GM18499 (cell line): ENCODE results near the gene ERCC8.
"Not testable (repeated sequence)": the region's sequence is repeated elsewhere in the genome, so short reads cannot be mapped to it uniquely, and the experiment has no call there.

Source experiments
- ATAC-seq: cut with Tn5 transposase; IDR thresholded peaks from one replicate; pipeline ENCODE4 v1.9.1; 2021; ENCODE audit warnings: moderate number of reproducible peaks; ENCODE audit not compliant: insufficient read depth, unreplicated experiment

The ERCC8 gene, protein sequence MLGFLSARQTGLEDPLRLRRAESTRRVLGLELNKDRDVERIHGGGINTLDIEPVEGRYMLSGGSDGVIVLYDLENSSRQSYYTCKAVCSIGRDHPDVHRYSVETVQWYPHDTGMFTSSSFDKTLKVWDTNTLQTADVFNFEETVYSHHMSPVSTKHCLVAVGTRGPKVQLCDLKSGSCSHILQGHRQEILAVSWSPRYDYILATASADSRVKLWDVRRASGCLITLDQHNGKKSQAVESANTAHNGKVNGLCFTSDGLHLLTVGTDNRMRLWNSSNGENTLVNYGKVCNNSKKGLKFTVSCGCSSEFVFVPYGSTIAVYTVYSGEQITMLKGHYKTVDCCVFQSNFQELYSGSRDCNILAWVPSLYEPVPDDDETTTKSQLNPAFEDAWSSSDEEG

DNA sequence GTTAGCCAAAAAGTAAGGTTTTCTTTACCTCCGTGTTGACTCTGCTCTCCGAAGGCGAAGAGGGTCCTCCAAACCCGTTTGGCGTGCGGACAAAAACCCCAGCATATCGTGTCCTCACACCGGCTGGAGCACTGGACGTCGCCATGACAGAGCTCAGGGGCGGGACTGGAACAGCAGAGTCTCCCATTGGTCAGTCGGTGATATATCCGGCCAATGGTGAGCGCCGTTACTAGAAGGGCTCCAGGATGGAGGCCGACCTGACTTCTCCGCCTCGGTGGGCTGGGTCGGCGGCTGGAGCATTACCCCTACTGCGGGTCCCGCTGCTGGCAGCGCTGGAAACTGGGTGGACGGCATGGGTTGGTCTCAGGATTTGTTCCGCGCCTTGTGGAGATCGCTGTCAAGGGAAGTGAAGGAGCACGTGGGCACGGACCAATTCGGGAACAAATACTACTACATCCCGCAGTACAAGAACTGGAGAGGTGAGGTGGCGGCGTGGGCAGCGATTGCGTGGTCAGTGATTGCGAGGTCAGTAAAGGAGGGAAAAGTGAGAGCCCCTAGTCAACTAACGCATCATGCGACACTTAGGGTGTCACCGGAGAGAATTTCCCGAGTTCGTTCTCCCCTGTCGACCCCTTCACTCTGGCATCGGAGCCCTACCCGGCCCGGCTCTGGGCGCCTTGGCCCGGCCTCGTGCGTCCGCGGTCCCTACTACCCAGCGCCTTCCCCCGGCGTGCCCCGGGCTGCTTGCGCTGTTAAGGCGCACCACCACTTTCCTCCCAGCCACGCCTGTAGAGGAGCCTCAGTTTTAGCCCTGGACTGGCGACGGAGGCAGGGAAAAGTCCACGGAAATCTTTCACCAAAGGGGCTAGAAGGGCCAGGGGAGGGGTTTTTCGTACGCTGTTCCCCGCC lies at the start of gene ERCC8, which contains the start of gene NDUFAF2:
Gene ERCC8 (minus strand): TSS at position 167 of the 909 bp plus-strand sequence. CDS start 62 bp downstream, at position 105.
Gene NDUFAF2 (plus strand): TSS at position 302 of the 909 bp plus-strand sequence. CDS start 51 bp downstream, at position 353.
- peak; percentile 98 for ATAC-seq

DNA sequence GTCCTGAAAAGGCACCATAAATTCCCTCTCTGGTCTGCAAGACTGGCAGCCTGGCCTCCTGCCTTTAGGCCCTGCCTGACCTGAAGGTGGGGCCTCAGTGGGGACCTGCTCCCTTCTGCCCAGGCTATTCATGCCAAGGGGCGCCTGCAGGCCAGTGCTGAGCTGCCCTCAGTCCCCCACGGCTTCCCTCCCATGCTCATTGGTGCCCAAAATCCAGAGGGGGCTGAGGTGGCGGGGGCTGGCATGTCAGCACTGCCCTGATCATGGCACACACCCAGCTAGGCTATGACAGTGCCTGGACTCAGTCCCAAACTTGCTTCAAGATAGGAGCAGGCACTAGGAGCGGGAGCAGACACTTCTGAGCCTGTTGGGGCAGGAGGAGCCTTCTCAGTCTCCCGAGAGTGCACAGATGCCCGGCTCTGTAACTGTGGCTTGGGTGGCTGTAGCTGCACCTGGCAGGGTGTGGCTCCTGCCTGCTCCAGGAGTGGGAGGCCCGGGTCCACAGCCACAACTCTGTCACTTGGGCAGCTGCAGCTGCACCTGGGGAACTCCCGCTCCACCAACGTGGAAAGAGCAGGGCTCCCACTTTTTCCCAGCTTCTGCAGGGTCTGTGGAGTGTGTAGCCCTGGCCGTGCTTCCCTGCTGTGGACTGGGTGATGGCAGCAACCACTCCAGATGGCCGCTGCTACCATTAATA lies 49.2 kb upstream of the ERCC8 start:
- no peak for ATAC-seq

DNA sequence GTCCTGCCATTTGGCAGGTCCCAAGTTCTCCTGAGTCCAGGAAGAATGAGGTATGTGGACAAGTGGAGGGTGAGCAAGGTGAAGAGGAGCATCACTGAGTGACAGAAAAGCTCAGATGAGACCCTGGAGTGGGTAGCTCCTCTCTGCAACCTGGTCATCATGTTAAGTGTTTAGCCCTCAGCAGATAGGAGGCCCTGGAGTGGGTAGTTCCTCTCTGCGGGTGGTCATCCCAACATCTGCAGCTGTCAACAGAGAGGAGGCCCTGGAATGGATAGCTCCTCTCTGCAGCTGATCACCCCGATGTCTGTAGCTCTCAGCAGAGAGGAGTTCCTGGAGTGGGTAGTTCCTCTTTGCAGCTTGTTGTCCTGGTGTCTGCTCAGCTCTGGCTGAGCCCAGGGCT lies 48.6 kb upstream of the ERCC8 start:
- ATAC-seq: no peak

DNA sequence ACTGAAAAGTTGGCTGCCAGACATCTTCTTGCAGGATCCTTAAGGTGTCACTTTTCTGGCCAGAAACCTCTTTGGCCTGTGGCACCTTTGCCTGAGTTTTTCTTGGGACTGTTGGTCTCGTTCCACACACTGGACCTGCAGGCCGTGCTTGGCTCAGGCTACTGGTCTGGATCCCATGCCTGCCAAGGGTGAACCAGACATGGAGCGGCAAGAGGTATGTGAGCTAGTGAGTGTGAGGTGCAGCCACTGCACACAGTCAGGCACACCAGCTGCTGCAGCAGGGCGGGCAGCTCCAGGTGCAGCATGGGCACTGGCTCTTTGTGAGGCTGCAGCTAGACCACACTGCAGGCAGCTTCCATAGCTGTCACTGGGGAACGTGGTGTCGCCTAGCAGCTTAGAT lies 48.0 kb upstream of the ERCC8 start:
- no peak for ATAC-seq

DNA sequence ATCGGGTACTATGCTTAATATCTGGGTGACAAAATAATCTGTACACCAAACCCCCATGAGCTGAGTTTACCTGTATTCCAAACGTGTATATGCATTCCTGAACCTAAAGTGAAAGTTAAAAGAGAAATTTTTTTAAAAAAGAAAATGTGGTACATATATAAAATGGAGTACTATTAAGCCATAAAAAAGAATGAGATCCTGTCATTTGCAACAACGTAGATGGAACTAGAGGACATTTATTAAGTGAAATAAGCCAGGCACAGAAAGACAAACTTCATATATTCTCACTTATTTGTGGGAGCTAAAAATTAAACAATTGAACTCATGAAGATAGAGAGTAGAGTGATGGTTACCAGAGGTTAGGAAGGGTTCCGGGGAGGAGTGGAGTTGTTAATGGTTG lies 44.9 kb upstream of the ERCC8 start:
- ATAC-seq: no peak

DNA sequence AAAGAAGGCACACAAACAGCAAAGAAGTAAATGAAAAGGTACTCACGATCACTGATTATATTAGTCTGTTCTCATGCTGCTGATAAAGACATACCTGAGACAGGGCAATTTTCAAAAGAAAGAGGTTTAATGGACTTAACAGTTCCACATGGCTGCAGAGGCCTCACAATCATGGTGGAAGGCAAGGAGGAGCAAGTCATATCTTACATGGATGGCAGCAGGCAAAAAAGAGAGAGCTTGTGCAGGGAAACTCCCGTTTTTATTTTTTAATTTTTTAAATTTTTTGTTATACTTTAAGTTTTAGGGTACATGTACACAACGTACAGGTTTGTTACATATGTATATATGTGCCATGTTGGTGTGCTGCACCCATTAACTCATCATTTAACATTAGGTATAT lies 37.3 kb upstream of the ERCC8 start:
- not testable (repeated sequence) for ATAC-seq

DNA sequence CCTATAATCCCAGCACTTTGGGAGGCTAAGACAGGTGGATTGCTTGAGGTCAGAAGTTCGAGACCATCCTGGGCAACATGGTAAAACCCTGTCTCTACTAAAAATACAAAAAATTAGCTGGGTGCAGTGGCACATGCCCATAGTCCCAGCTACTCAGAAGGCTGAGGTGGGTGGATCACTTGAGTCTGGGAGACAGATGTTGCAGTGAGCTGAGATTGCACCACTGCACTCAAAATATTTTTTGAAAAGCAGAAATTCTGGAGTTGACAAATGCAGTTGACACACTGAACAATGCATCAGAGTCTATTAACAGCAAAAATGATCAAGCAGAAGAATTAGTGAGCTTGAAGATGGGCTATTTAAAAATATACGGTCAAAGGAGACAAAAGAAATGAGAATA lies 35.6 kb upstream of the ERCC8 start:
- no peak for ATAC-seq

DNA sequence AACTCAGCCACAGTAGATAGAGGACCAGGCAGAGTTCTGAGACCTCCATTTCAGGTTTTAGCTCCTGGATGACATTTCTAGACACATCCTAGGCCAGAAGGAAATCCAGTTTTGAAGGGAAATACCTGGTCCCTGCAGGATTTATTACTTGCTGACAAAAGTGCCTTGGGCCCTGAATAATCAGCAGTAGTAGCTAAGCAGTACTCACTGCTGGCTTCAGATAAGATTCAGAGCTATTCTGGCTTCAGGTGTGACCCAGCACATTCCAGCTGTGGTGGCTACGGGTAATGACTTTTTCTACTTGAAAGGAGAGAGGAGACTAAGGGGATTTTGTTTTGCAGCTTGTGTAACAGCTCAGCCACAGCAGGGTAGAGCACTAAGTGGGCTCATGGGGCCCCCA lies 34.1 kb upstream of the ERCC8 start:
- ATAC-seq: no peak

DNA sequence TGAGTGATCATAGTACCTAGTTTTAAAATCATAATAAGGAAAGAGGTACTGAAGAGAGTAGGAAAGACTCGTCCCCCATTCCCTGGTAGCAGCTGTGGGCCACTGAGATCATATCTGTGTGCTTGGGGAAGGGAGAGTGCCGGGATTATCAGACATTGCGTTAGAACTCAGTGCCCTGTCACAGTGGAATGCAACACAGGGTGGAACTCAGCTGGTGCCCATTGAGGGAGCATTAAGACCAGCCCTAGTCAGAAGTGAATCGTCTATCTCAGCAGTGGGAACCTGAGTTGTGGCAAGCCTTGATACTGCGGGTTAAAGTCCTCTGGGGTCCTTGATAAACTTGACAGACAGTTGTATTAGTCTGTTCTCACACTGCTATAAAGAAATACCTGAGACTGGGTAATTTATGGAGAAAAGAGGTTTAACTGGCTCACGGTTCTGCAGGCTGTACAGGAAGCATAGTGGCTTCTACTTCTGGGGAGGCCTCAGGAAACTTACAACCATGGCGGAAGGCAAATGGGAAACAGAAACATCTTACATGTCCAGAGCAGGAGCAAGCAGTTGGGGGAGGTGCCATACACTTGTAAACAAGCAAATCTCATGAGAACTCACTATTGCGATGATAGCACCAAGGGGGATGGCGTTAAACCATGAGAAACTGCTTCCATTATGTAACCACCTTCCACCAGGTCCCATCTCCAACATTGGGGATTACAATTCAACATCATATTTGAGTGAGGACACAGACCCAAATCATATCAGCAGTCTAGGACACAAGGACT lies 33.3 kb upstream of the ERCC8 start:
- ATAC-seq: no peak

DNA sequence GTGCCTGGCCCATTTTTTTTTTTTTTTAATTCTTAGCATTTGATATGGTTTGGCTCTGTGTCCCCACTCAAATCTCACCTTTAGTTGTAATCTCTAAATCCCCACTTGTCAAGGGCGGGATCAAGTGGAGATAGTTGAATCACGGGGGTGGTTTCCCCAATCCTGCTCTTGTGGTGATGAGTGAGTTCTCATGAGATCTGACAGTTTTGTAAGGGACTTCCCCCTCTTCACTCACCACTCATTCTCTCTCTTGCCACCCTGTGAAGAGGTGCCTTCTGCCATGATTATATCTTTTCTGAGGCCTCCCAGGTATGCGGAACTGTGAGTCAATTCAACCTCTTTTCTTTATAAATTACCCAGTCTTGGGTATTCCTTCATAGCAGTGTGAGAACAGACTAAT lies 27.4 kb upstream of the ERCC8 start:
- ATAC-seq: no peak

DNA sequence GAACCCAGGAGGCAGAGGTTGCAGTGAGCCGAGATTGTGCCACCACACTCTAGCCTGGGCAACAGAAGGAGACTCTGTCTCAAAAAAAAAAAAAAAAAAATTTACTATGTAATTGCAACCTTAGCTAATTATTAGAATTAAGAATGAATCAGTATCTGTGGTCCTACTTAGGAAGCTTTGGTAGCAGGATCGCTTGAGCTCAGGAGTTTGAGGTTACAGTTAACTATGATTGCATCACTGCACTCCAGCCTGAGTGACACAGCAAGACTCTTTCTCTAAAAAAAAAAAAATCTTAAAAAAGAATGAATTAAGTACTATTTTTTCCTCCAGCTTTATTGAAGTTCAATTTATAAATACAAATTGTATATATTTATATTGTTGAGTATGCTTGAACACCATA lies 16.8 kb upstream of the ERCC8 start:
- no peak for ATAC-seq

DNA sequence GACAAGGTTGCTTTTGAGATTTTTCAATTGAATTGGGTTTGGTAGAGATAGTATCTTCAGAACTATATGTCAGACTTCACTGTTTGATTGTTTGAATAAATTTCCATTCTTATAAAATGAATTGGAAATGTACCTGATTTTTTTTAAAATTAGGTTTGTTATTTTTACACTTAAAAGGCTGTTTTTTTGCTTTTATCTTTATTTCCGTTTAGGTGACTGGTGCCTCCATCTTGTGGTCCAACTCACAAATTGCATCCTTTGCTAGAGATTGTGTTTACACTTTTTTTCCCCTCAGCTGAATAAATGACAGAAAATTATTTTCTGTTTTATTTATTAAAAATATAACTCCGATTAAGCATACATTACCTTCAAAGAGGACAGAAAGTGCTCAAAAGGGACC lies 15.7 kb upstream of the ERCC8 start:
- ATAC-seq: no peak

DNA sequence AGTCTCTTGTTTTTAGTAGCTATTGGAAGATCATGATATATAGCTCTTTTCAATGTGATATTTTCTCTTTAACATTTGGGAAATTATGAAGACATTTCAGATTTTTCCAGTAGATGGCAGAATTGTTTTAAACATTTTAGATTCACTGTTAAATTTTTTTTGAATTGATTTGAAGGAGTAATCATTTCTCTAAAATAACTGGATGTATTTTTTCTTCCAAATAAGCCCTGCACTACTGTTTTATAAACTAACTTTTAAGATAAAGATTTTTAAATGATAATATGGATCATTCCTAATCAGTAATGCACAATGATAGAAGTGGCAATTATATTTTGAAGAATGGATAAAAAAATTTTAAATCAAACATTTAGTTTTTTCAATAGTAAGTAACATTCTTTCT lies 14.3 kb upstream of the ERCC8 start:
- ATAC-seq: no peak

DNA sequence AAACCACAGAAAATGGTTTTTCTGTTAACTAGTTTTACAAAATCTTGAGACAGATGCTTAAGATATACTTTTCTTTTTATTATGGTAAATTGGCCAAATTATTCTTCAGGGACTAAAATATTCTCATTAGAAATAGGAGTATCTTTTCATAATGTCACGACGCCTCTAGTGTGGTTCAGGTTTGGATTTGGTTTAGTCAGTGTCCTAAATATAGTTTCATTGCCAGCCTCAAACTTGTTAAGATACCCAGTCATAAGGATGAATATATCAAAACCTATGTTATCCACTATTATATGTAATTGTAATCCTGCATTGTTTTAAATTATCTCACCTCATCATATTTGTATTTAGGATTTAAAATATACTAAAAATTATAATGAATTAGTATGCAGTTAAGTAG lies 13.8 kb upstream of the ERCC8 start:
- no peak for ATAC-seq

DNA sequence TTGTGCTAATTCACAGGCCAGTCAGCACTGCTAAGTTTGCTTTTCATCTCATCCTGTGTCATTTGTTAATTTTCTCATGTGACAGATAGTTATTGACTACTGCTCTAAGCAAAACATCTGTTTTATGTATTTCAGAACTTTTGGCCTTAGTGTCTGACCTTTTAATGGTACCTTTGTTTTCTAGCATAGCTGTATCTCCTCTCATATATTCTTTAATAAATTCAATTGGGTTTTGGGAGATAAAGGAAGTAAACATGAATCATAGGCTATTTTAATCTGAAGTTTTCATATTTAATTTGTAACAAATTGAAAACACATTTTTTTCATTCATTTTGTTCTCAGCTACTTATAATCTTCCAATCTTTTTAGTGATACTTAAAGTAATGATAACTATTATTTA lies 13.2 kb upstream of the ERCC8 start:
- ATAC-seq: no peak

DNA sequence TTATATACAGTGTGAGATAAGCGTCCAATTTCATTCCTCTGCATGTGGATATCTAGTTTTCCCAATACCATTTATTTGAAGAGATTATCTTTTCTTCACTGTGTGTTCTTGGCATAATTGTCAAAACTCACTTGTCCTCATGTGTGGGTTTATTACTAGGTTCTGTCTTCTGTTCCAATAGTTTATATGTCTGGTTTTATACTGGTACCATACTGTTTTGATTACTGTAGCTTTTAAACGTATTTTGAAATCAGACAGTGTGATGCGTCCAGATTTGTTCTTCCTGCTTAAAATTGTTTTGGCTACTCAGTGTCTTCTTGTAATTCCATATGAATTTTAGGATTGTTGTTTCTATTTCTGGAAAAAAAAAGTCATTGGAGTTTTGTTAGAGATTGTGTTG lies 10.4 kb upstream of the ERCC8 start:
- ATAC-seq: no peak

DNA sequence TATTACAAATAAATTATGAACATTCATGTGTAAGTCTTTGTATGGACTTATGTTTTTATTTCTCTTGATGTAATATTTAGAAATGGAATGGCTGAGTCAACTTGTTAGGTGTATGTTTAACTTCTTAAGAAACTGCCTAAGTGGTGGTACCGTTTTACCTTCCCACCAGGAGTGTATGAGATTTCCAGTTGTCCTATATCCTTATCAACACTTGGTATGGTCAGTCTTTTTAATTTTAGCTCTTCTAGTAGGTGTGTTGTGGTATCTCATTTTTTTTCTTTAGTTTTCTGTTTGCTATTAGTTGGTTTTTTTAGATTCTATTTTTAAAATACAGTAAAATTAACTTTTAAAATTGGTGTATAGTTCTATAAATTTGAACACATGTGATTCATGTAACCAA lies 3.9 kb upstream of the ERCC8 start:
- no peak for ATAC-seq

DNA sequence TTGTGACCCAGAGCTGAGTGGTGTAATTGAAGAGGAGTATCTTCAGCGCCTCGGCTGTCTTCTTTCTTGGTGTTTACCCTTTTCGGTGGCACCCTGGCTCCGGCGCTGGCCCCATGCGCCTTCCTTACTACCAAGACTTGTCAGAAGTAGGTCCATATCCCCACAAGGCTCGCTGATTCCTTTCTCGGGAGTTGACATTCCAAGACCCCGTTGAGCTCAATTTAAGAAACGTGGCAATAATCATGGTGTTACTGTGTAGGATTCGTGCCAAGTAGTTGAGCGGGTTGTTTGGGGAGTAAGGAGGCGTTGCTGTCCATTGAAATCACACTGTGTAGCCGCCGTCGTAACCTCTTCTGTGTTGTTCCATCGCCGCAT lies 930 bp upstream of the ERCC8 start:
- no peak for ATAC-seq

DNA sequence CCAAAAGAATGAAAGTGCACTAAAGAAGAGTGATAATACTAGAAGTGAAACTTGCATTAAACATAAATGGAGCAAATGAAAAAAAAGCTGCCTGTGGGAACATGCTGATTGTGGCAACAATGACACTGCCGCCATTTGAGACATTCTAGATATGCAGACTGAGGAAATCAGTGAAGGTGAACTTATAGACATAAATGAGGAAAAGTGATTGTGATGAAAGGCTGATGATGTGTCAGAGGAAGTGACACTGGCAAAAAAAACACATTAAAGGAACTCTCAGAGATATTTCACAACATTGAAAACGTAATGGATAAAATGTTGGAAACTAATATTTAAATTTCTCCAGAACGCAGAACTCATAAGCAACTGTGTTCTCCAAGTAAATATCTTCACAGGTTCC lies 1.2 kb downstream of the ERCC8 start:
- no peak for ATAC-seq

DNA sequence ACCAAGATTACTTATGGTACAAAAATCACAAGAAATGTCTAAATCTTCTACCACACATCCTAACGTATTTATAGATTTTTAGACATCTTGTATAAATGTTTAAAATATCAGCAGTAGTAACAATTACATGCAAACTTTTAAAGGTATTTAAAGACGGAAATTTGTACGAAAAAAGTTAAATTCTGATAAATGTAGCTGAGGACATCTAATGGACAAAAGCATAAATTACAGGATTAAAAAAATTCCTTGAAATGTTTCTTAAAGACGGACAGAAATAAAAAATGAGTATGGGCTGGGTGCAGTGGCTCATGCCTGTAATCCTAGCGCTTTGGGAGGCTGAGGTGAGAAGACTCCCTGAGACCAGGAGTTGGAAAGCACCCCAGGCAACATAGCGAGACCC lies 15.8 kb downstream of the ERCC8 start:
- ATAC-seq: no peak
